GM12878 (cell line): Measurements from ENCODE around the gene KIAA1217. TPM values are rescaled to one million over a fixed set of nuclear protein-coding genes. Genes with fewer than 3 reads are reported as not detected.

Source experiments
- ATAC-seq: fragments of 200-7000 bp; cut with Tn5 transposase; 3 replicates; pipeline ENCODE4 v1.9.1; 2020; ENCODE audit warnings: mild to moderate bottlenecking, moderate library complexity
- BruUV-seq: library from RNA; stranded (reverse); fragments of 400-500 nt; replicated peaks from 2 replicates; lab custom pipeline; 2021; lab: Mats Ljungman, UMichigan
- CTCF ChIA-PET: fragments of 300-600 bp; sonication (Branson Sonifier 250); formaldehyde crosslinking; extraction: SDS; loops from one replicate; lab custom pipeline; 2021; ENCODE audit warnings: inconsistent platforms; lab: Yijun Ruan, JAX
- POLR2A ChIA-PET: fragments of 350-600 bp; formaldehyde crosslinking; extraction: SDS; loops from one replicate; lab custom pipeline; 2021; ENCODE audit warnings: inconsistent platforms; lab: Charles Lee
- RAD21 ChIA-PET: fragments of 300-600 bp; sonication (Branson Sonifier 250); formaldehyde crosslinking; loops from one replicate; lab custom pipeline; 2023; ENCODE audit warnings: antibody characterized with exemption; ENCODE audit not compliant: unreplicated experiment; lab: Charles Lee
- SMC1A ChIA-PET: fragments of 300-600 bp; sonication (Branson Sonifier 250); formaldehyde crosslinking; loops from one replicate; lab custom pipeline; 2023; ENCODE audit not compliant: unreplicated experiment, uncharacterized antibody; lab: Charles Lee
- DNase-seq: peaks from one replicate; pipeline ENCODE4 v3.0.0-alpha.2; 2011; ENCODE audit warnings: low read depth, low spot score
- FAIRE-seq: peaks from 3 replicates; lab custom pipeline; 2011; peaks lifted over from hg19 to GRCh38; lab: Jason Lieb, UNC
- H2AFZ ChIP-seq: 2 replicates; pipeline ENCODE4 v1.6.0; 2011; ENCODE audit warnings: low read depth, low read length, control low read depth; ENCODE audit not compliant: control insufficient read depth
- H3K27ac ChIP-seq: 2 replicates; pipeline ENCODE4 v1.5.1; 2011; ENCODE audit warnings: control low read depth; ENCODE audit not compliant: control insufficient read depth, insufficient read depth
- H3K27me3 ChIP-seq, 2 experiments: replicated peaks in 1 of 2; 2 replicates each; pipeline versions ENCODE4 v1.6.0 to v1.6.1; 2011; ENCODE audit warnings: low read length in 1 of 2; ENCODE audit not compliant: control insufficient read depth in 2 of 2, insufficient read depth in 2 of 2
- H3K36me3 ChIP-seq, 2 experiments: 2 replicates each; pipeline ENCODE4 v1.5.1; 2011; ENCODE audit warnings: low read length in 1 of 2; ENCODE audit not compliant: control insufficient read depth in 2 of 2, insufficient read depth in 2 of 2
- H3K4me1 ChIP-seq: 2 replicates; pipeline ENCODE4 v1.6.1; 2011; ENCODE audit warnings: mild to moderate bottlenecking, low read length, moderate library complexity, mixed read lengths; ENCODE audit not compliant: control insufficient read depth, insufficient read depth
- H3K4me2 ChIP-seq: 2 replicates; pipeline ENCODE4 v1.6.0; 2011; ENCODE audit warnings: control low read depth; ENCODE audit not compliant: control insufficient read depth, insufficient read depth
- H3K4me3 ChIP-seq: fragments of 200-600 bp; sonication (generic); 2 replicates; pipeline ENCODE4 v1.5.1; 2016
- H3K79me2 ChIP-seq: 2 replicates; pipeline ENCODE4 v1.6.0; 2011; ENCODE audit warnings: low read length; ENCODE audit not compliant: control insufficient read depth, insufficient read depth
- H3K9ac ChIP-seq: 2 replicates; pipeline ENCODE4 v1.8.0; 2011; ENCODE audit warnings: low read length, control low read depth, mixed read lengths; ENCODE audit not compliant: control insufficient read depth, insufficient read depth
- H3K9me3 ChIP-seq: replicated peaks from 3 replicates; pipeline ENCODE4 v1.5.1; 2011; ENCODE audit warnings: mild to moderate bottlenecking, low read length; ENCODE audit not compliant: control insufficient read depth, insufficient read depth
- H4K20me1 ChIP-seq: 2 replicates; pipeline ENCODE4 v1.6.0; 2011; ENCODE audit not compliant: control insufficient read depth, insufficient read depth
- BHLHE40 ChIP-seq, 2 experiments: fragments of 450-650 bp in 1 of 2; IDR thresholded peaks; 2 replicates each; pipeline ENCODE4 v1.6.1; 2011 to 2017; ENCODE audit warnings: low read depth in 2 of 2, borderline replicate concordance in 1 of 2, improper control_type of control experiment in 1 of 2, low read length in 1 of 2, mild to moderate bottlenecking in 1 of 2
- EP300 ChIP-seq, 2 experiments: fragments of 150-350 bp in 1 of 2; IDR thresholded peaks; 2 replicates each; pipeline ENCODE4 v1.6.1; 2011 to 2012; ENCODE audit warnings: low read depth in 2 of 2, low read length in 2 of 2, borderline replicate concordance in 1 of 2, improper control_type of control experiment in 1 of 2, inconsistent platforms in 1 of 2; ENCODE audit not compliant: control insufficient read depth in 1 of 2
- KLF5 ChIP-seq: fragments of 450-650 bp; IDR thresholded peaks from 2 replicates; pipeline ENCODE4 v1.6.1; 2014; ENCODE audit warnings: mild to moderate bottlenecking; ENCODE audit not compliant: partially characterized antibody
- MTA2 ChIP-seq: fragments of 450-650 bp; IDR thresholded peaks from 2 replicates; pipeline ENCODE4 v1.6.1; 2016; ENCODE audit warnings: low read depth, mild to moderate bottlenecking, moderate library complexity
- NBN ChIP-seq: fragments of 450-650 bp; IDR thresholded peaks from 2 replicates; pipeline ENCODE4 v1.6.1; 2016
- NR2F1 ChIP-seq: fragments of 450-650 bp; conservative IDR thresholded peaks from 2 replicates; pipeline ENCODE4 v1.6.1; 2017; ENCODE audit warnings: mild to moderate bottlenecking
- ZNF207 ChIP-seq: fragments of 450-650 bp; IDR thresholded peaks from 2 replicates; pipeline ENCODE4 v1.6.1; 2014; ENCODE audit warnings: antibody characterized with exemption, mild to moderate bottlenecking, borderline replicate concordance
- WGBS: methylation state at CpG from one replicate; pipeline ENCODE4 v1.1.6; 2016; ENCODE audit warnings: low lambda C conversion rate; ENCODE audit not compliant: insufficient replicate concordance, insufficient coverage; ENCODE audit errors: missing lambda C conversion rate; 5-methylcytosine and 5-hydroxymethylcytosine counted together
- in situ Hi-C: fragments of 300-500 bp; cut with MboI; formaldehyde crosslinking; loops from 9 replicates; pipeline ENCODE4 v1.14.3; 2018; ENCODE audit warnings: mixed read lengths
- intact Hi-C: fragments of 100-400 bp; cut with micrococcal nuclease; formaldehyde crosslinking; loops from one replicate; pipeline ENCODE4 v1.14.2; 2022; ENCODE audit not compliant: unreplicated experiment
- polyA plus RNA-seq, 11 experiments: library from polyadenylated mRNA; depleted of rRNA in 4 of 11; unstranded in 6 of 11; stranded (reverse) in 5 of 11; fragments of >200 nt; fragmentation: Nextera tagmentation in 4 of 11; fragmentation: Illumina TruSeq in 1 of 11; extraction: Ambion mirVana in 4 of 11; extraction: Trizol in 1 of 11; gene quantifications; 1 replicate in 1 of 11; 2 replicates in 10 of 11; pipeline versions ENCODE4 v1.2.1 to v1.2.3, GENCODE V29; 2011 to 2016; ENCODE audit warnings: inconsistent platforms in 2 of 11, missing spikeins in 2 of 11, low read depth in 1 of 11
- total RNA-seq, 4 experiments: library from RNA; depleted of rRNA in 3 of 4; stranded (reverse); fragments of >200 nt in 3 of 4; fragmentation: Illumina TruSeq in 1 of 4; extraction: Trizol in 1 of 4; gene quantifications; 2 replicates each; pipeline versions ENCODE4 v1.2.1 to v1.2.3, GENCODE V29; 2013 to 2021
- TF ChIP-seq, protein P1 (sequence below): IDR thresholded peaks from 2 replicates; pipeline ENCODE4 v1.6.1; 2011; ENCODE audit warnings: mild to moderate bottlenecking, low read depth, low read length, moderate library complexity; ENCODE audit not compliant: insufficient replicate concordance
- TF ChIP-seq, protein P2 (sequence below): fragments of 450-650 bp; IDR thresholded peaks from 2 replicates; pipeline ENCODE4 v1.6.1; 2014; ENCODE audit warnings: mild to moderate bottlenecking

Gene KIAA1217
- total and polyA plus RNA-seq, 10 of the 15 experiments (the other 5 are each of a cell fraction or from before 2014, with no cell fraction given) = 0.57 to 3.8 (median 2.1) TPM

DNA sequence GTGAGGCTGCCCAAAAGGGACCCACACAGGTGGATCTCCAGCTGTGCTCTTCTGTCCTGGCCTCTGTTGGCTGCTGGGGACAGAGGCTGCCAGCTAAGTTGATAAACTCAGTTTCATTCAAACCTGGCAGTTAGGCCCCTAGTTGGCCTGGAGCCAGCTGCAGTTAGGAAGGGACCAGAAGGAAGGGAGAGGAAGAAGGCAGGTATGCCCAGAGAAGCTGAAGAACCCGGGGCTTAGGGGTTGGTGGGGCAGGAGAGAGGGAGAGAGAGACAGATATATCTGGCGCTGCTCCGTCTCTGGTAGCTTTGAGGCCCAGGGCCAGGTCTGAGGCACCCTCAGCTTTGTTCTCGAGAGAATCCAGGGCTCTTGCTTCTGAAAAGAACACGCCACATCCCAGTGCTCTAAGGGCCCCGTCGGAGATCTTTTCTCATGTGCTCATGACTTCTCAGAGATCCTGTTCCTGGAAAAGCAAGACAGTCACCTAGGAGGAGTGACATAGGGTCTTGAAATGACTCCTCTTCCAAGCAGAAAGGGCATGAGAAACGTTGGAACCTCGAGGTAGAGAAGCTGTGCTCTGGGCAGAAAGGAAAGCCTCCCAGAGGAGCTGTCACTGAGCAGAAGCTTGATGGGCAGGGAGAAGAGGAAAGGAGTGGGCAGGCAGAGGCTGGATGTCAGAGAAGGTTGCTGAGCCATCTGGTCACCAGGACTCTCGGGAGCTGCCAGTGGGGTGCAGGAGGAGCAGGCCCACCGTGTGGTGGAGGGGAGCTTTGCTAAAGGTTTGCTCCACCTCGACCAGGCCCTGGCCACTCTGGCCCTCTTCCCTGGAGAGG is 361.1 kb downstream of the KIAA1217 start (continued):
- TF ChIP-seq, protein P1, sequence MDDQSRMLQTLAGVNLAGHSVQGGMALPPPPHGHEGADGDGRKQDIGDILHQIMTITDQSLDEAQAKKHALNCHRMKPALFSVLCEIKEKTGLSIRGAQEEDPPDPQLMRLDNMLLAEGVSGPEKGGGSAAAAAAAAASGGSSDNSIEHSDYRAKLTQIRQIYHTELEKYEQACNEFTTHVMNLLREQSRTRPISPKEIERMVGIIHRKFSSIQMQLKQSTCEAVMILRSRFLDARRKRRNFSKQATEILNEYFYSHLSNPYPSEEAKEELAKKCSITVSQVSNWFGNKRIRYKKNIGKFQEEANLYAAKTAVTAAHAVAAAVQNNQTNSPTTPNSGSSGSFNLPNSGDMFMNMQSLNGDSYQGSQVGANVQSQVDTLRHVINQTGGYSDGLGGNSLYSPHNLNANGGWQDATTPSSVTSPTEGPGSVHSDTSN = no peak
- no peak for TF ChIP-seq MTA2

DNA sequence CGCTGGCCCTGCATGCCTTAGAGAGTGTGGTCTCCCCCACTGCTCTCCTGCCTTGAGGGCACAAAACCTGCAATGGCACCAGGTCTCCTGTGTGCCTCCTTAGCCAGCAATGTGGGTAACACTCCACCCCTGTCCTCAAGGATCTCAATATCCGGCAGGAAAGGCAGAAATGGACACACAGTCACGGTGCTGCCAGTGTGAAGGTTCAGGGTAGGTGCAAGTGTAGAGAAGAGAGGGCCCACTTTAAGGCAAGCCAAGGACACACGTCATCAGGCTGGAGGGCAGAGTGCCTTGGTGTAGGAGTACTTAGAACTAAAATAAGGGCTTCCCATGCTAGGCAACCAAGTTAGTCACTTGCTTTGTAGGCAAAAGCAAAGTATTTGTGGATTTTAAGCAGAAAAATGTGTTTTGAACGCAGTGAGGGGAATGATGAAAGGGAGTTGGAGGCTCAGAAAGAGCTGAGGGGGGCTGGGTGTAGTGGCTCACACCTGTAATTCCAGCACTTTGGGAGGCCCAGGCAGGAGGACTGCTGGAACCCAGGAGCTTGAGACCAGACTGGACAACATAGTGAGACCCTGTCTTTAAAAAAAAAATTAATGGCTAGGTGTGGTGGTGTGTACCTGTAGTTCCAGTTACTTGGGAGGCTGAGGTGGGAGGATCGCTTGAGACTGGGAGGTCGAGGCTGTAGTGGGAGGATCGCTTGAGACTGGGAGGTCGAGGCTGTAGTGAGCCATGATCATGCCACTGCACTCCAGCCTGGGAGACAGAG is 361.9 kb downstream of the KIAA1217 start:
- Histone ChIP-seq H3K9ac (no peak overlapping the region), H3K9me3 (no peaks in the 10 kb centered on the region), H3K36me3 (no peaks in the 10 kb centered on the region), H3K79me2 (no peaks in the 10 kb centered on the region), H3K27me3 (no peaks in the 10 kb centered on the region), H2AFZ (no peak overlapping the region), H3K4me1 (no peaks in the 10 kb centered on the region), H3K27ac (no peak overlapping the region), H3K4me3 (no peak overlapping the region), H4K20me1 (no peaks in the 10 kb centered on the region), H3K4me2 (no peak overlapping the region)
- RAD21 ChIA-PET = no interaction called here
- FAIRE-seq (no peak), ATAC-seq (no peak), DNase-seq (no peak)
- SMC1A ChIA-PET = no interaction called here
- TF ChIP-seq KLF5 (no peak), NBN (no peak), ZNF207 (no peak), BHLHE40 (IDR thresholded peaks at IDR 0.05; ENCODE audit: borderline replicate concordance in 1 of 2, low read depth in 2 of 2, low read length in 1 of 2) (no peak), EP300 (IDR thresholded peaks at IDR 0.05; ENCODE audit: borderline replicate concordance in 1 of 2, control insufficient read depth in 1 of 2, low read depth in 2 of 2, low read length in 2 of 2) (no peak), NR2F1 (no peak)
- TF ChIP-seq, protein P2, sequence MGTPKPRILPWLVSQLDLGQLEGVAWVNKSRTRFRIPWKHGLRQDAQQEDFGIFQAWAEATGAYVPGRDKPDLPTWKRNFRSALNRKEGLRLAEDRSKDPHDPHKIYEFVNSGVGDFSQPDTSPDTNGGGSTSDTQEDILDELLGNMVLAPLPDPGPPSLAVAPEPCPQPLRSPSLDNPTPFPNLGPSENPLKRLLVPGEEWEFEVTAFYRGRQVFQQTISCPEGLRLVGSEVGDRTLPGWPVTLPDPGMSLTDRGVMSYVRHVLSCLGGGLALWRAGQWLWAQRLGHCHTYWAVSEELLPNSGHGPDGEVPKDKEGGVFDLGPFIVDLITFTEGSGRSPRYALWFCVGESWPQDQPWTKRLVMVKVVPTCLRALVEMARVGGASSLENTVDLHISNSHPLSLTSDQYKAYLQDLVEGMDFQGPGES = no peak
- intact Hi-C loops = no loop called here
- WGBS = 33% methylated on average over 9 of the region's 9 CpGs
- CTCF ChIA-PET = interaction anchor here (0.9 kb wide), 1 partner anchor 42 kb away, joined by 4 read pairs; no protein-coding TSS in a partner anchor
- BruUV-seq = no TSS peak
- POLR2A ChIA-PET = no interaction called here
- in situ Hi-C loops = no loop called here
